GM18868 (cell line): ENCODE data around the gene ARL4A.
"Not testable (repeated sequence)": the region's sequence is repeated elsewhere in the genome, so short reads cannot be mapped to it uniquely, and the experiment has no call there.

Experiments used
- ATAC-seq: cut with Tn5 transposase; IDR thresholded peaks from one replicate; pipeline ENCODE4 v1.9.1; 2021; ENCODE audit warnings: mild to moderate bottlenecking, moderate library complexity; ENCODE audit not compliant: unreplicated experiment

ARL4A gene

GRCh38 chr7:12661581-12661980 lies 25.9 kb upstream of the ARL4A start:
- ATAC-seq: no peak

DNA sequence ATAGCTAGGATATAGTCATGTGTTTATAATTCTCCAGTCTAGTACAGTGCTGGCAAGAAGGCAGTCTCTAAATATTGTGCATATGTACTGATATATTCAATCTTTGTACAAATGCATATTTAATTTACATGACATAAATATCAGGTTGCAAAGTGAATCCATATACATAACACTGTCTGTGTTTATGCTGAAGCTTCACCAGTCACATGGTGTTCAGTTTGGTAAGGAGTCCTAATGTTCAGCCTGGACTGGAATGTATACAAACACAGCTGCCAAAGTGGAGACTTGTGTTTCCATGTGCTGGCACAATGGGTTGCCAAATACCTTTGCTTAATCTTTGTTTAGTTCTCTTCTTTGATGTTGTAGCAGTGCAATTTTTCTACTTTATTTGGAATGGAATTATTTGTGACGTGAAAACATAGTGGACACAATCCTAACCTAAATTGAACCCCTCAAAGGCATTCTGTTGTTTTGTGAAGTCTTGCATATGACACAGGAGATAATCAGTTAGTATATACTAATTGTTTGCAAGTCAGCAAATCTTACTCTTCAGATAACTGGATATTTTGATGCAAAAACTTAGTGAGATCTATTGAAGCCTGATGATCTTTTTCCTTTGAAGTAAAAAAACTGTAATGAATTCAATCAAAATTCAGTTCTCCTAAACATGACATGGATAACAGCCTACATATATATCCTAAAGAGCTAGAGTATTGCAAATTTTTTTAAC lies 17.3 kb upstream of the ARL4A start:
- ATAC-seq: no peak

GRCh38 chr7:12670743-12671520 lies 16.5 kb upstream of the ARL4A start:
- no peak for ATAC-seq

GRCh38 chr7:12673436-12673835 lies 14.0 kb upstream of the ARL4A start:
- not testable (repeated sequence) for ATAC-seq

DNA sequence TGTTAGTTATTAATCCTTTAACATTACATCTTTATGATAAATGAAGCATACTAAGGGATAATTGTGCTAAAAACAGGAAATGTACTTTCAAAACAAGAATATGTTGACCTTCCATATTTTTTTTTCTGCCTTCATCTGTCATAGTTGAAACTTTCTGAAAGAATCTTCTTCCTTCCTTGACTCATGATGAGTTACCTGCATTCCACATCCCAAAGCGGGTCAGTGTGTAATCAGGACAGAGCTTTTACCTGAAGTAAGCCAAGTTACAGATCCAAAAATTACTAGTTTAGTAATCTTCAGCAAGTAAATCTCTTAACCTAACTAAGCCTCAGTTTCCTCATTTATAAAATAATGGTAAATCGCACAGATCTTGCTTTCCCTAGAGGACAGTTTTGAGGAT lies 13.4 kb upstream of the ARL4A start:
- no peak for ATAC-seq

DNA sequence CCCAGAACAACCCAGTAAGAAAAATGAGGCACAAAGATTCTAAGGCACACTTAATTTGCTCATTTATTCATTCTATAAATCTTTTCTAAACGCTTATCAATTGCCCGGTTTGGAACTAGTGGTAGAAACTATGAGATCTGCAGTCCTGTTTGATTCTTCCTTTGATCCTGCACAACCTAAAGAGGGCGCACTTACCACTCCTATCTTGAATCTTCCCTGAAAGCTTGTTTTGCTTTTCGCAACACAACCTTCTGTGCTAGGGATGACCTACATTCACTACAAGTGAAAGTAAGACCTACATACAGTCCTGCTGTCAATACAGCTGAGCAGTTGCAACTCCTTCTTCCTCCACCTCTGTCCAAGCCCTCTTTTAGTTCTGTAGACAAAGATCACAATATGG lies 12.6 kb upstream of the ARL4A start:
- no peak for ATAC-seq

GRCh38 chr7:12683678-12684585 lies 3.5 kb upstream of the ARL4A start:
- ATAC-seq: no peak

GRCh38 chr7:12684733-12685132 lies 2.7 kb upstream of the ARL4A start:
- ATAC-seq: no peak

DNA sequence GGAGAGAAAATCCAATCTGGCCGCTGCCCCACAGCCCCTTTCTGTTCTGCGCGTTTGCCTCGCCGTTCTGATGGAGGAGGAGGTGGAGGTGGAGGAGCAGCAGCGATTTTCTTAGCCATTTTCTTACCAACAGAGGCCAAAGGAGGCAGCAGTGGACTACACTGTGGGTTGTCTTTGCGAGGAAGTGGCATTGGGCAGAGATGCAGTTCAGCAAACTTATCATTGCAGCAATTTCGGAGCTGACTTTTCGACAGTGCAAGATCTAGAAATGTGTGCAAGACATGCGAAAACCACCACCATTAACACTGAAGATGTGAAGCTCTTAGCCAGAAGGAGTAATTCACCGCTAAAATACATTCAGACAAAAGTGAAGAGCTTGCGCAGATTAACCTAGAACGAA lies 1.9 kb upstream of the ARL4A start:
- ATAC-seq: no peak

DNA sequence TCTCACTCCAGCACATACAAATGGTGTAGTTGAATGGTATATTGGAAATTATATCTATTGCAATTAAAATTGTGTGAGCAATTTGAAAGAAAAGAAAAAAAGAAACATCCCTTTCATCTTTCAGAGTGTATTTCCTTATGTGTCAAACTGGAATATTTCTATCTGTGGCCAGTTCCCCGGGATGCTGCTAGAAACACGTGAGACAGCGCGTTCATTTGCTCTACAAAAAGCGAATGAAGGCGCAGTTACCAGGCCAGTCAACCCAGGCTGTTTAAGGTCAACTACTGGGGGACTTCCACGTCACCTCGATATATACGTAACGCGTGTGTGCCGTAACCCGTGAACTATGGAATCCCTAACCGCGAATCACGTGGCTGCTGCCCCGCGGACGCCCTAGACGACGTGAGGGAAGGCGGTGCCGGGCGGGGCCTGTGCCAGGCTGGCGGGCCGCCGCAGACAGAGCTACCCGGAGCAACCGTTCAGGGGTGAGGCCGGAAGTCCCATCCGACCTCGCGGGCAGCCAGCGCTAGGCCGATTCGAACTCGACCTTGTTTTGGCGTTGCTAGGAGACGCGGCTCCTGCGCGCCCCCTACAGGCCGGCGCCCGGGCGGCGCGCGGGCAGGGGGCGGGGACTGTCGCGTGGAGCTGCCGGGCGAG lies 1.1 kb upstream of the ARL4A start:
- ATAC-seq: peak; percentile 79

DNA sequence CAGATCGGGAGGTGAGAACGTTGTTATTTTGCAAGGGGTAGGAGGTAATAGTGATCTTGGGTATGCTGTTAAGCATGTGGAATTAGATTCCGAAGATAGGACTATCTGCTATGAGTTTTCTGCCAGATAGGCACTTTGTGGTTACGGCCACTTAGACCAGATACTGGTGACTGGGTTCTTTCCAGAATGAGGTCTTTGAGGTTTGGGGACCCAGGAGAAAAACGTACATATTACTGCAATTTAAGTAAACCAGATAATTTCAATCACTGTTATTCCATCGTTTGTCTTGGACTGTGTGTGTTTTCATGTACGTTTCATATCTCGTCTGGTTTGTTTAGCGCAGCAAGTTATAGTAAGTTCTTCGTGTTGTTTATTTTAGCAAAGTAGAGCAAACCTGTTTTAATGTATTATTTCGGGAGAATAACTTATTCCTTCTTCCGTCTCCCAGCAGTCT lies 312 bp downstream of the ARL4A start:
- ATAC-seq: no peak

- not testable (repeated sequence) for ATAC-seq
These were observed 1.2 kb downstream of the ARL4A start for GRCh38 chr7:12688485-12689170.

DNA sequence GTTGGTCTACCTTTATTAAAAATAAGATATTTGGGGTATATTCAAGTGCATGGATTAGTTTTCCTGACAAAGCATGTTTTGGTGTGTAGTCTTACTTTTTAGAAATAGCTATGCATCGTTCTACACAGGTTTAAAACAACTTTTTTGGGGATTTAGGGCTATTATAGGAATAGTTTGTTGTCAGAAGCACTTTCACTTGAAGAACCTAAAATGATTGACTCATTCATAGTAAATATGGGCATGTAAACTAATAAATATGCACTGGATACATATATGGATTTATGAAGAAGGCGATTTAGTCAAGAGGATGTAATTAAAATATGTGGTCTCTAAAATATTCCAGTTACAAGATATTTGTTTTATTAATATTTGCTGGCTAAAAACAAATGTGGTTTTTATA lies 2.0 kb downstream of the ARL4A start:
- ATAC-seq: no peak

GRCh38 chr7:12690041-12690878 lies 2.8 kb downstream of the ARL4A start:
- ATAC-seq: no peak

GRCh38 chr7:12691388-12691787 lies 4.0 kb downstream of the ARL4A start:
- not testable (repeated sequence) for ATAC-seq

DNA sequence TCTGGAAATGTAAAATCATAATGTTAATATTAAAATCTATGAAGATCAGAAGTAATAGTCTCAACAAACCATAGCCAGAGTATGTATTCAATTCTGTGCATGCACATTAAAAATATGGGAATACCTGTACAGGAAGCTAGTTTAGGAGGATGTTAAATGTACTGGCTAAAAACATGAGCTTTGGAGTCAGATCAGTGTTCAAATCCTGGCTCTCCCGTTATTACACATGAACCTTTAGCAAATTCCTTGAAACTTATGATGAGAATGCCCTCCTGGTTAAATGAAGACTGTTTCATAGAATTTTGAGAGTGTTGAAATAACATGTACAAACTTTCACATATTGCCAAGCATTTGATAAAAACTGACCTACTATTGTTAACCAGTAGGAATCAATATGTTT lies 4.6 kb downstream of the ARL4A start:
- ATAC-seq: no peak

DNA sequence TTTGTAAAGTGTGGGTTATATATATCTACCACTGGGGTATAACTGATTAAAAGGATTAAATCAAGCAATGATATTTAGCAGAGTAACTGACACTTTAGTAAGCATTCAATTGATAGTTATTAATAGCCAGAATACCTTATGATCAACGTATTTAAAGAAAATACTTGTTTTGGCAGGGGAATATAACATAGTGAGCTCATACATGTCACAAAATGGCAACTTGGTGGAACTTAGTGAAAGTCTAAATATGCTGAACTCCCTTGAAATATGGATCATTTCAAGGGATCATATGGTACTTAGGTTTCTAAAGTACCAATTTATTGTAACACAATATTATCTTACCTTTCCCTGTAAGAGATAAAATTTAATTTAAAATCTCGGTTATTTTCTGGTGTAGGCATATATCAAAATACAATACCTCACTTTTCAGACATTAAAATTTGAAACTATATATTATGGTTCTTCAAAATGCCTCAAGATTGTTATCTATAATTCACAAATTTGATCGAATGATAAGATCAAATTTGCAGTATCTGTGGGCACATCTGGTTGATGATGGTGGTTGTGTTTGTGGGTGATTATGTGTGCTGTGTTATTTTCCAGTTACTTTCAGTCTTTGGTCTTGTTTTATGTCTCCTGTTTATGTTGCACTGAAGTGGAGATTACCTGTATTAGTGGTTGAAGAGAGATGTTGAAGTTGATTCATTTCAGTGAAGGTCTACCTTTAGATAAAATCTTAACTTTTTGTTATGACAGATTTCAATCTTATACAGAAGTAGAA lies 5.2 kb downstream of the ARL4A start:
- ATAC-seq: no peak

DNA sequence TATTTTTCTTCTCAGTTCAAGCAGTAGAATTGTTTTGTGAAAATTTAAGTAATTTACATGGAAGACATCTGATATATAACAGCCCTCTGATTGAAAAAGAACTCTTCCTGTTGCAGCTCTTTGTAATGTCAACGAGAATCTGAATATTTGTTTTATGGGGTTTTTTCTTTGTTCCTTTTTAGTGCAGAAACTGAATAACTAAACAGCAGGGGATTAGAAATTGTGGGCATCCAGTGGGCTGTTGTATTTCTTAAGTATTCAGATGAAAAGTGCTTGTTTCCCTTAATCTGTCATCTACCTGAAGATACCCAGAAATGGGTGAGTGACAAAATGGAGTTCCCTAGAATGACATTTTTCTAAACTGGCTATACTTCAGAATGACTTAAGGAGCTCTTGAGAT lies 7.4 kb downstream of the ARL4A start:
- no peak for ATAC-seq

DNA sequence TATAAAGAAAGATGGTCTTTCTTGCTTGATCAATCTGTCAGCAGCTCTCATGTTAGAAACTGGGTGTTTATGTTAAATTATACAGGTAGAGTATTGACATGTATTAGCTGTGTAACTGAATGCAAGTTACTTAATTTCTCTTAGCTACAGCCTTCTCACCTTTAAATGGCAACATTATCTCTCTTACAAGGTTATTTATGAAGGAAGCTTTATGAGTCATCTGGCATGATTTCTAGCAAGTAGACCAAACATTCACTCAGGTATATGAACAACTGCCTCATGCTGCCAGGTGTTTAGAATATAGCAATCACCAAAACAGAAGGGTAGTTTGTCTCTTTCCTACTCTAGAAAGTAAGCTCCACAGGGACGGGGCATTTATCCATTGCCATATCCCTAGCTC lies 8.5 kb downstream of the ARL4A start:
- no peak for ATAC-seq
